ENCODE data around the gene RFC3. TPM values are rescaled to one million over a fixed set of nuclear protein-coding genes. Genes with fewer than 3 reads are reported as not detected.
"Not testable (repeated sequence)": the region's sequence is repeated elsewhere in the genome, so short reads cannot be mapped to it uniquely, and the experiment has no call there.

RFC3 gene
- total RNA-seq, 4 donors from 2014 or later, result 6.5 to 9.9 (median 8.8) TPM

DNA sequence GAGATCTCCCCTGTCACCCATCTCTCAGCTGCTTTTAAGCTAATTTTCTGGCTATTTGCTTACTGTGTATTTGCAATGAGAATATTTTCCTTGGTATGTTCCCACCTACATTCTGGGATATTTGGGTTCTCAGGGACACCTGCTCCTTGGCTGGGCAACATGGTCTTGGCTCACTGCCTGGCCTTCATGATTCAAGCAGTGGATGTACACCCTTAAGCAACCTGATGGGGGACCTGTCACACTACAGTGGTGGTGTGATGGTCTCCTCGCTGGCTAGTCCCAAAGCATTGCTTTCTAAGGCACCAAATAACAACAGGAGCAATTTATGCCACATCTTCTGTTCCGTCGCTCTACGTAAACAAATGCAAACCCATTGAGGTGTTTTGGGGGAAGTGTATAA is 35.3 kb upstream of the RFC3 start:
- TF ChIP-seq, protein P1, sequence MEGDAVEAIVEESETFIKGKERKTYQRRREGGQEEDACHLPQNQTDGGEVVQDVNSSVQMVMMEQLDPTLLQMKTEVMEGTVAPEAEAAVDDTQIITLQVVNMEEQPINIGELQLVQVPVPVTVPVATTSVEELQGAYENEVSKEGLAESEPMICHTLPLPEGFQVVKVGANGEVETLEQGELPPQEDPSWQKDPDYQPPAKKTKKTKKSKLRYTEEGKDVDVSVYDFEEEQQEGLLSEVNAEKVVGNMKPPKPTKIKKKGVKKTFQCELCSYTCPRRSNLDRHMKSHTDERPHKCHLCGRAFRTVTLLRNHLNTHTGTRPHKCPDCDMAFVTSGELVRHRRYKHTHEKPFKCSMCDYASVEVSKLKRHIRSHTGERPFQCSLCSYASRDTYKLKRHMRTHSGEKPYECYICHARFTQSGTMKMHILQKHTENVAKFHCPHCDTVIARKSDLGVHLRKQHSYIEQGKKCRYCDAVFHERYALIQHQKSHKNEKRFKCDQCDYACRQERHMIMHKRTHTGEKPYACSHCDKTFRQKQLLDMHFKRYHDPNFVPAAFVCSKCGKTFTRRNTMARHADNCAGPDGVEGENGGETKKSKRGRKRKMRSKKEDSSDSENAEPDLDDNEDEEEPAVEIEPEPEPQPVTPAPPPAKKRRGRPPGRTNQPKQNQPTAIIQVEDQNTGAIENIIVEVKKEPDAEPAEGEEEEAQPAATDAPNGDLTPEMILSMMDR (IDR thresholded peaks at IDR 0.05), result no peak
- no peak for TF ChIP-seq POLR2A (IDR thresholded peaks at IDR 0.05)
- 74 to 88% methylated on average over 4 of the region's 4 CpGs for WGBS, 2 donors
- no peak for DNase-seq (ENCODE audit: low spot score in 2 of 2)
- no peak overlapping the region for H3K4me3 ChIP-seq (ENCODE audit: low read depth, poor library complexity, severe bottlenecking)
- intact Hi-C loops (cut with DNase I; ENCODE audit: low total_unique reads), result no loop called here

DNA sequence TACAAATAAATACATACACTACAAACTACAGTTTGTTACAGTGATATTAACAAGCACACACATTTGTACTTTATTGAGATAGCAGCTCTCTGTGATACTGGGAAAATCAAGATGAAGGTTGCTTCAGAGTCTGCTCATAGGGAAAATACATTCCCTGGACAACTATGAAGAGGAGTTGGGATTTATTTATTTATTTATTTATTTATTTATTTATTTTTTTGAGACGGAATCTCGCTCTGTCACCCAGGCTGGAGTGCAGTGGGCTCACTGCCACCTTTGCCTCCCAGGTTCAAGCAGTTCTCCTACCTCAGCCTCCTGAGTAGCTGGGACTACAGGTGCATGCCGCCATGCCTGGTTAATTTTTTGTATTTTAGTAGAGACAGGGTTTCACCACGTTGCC is 34.7 kb upstream of the RFC3 start:
- H3K4me3 ChIP-seq (ENCODE audit: low read depth, poor library complexity, severe bottlenecking); intact Hi-C loops (cut with DNase I; ENCODE audit: low total_unique reads); DNase-seq (ENCODE audit: low spot score in 2 of 2): not testable (repeated sequence)
- WGBS, 2 donors, result 37 to 66% methylated on average over 4 of the region's 4 CpGs

DNA sequence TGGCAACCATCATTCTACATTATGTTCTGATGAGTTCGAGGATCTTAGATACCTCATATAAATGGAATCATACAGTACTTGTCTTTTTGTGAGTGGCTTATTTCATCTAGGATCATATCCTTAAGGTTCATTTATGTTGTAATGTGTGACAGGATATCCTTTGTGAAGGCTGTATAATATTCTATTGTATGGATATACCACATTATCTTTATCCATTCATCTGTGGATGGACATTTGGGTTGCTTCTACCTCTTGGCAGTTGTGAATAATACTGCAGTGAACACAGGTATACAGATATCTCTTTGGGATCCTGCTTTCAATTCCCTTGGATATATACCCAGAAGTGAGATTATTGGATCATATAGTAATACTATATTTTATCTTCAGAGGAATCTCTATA is 33.2 kb upstream of the RFC3 start:
- TF ChIP-seq POLR2A (IDR thresholded peaks at IDR 0.05), result no peak
- 94 to 100% methylated on average over 1 of the region's 1 CpG for WGBS, 2 donors
- no peak overlapping the region for H3K4me3 ChIP-seq (ENCODE audit: low read depth, poor library complexity, severe bottlenecking)
- DNase-seq (ENCODE audit: low spot score in 2 of 2), result no peak
- intact Hi-C loops (cut with DNase I; ENCODE audit: low total_unique reads), result no loop called here

DNA sequence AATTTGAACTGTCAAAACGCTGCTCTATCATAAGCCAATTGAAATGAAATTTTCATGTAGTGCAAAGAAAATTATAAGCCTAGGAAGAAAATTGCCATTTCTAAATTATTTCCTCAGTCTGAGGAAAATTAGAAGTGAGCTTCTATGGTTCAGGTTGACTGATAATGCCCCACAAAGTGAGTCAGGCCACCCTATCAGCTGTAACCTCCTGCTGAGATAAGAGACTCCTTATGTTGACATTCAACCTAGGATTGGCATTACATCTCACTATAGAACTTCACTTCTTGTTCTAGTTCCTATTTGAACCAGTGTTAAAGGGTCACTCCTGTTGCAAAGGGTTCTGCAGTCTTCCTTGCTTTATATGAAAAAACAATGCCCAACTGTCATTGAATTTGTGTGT is 32.6 kb upstream of the RFC3 start:
- intact Hi-C loops (cut with DNase I; ENCODE audit: low total_unique reads), result no loop called here
- no peak overlapping the region for H3K4me3 ChIP-seq (ENCODE audit: low read depth, poor library complexity, severe bottlenecking)
- no peak for DNase-seq (ENCODE audit: low spot score in 2 of 2)
- TF ChIP-seq POLR2A (IDR thresholded peaks at IDR 0.05), result no peak
- TF ChIP-seq, protein P1 (IDR thresholded peaks at IDR 0.05), result no peak
- WGBS, 2 donors, result 96 to 98% methylated on average over 1 of the region's 1 CpG

DNA sequence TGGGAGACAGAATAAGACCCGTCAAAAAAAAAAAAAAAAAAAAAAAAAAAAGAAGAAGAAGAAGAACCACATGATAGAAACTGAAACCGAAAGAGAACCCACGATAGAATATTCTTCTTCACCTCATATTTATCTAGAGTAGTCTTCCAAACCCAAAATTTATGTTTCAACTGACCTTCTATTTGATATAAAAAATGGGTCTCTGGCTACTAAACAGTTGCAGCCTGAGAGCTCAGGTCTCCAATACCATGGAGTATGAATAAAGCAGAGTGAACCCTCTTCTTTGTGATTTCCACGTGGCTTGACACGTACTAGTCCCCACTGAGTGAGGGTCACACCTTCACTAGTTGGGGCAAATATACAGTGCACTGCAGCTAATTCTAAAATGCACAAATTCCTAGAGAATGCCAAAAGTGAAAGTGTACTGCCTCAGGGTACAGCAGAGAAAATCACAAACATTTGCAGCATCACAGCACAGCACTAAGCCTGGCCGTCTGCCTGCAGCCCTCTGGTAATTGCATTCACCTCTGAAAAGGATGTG is 30.8 kb upstream of the RFC3 start:
- DNase-seq (ENCODE audit: low spot score in 2 of 2), result no peak
- H3K4me3 ChIP-seq (ENCODE audit: low read depth, poor library complexity, severe bottlenecking), result no peak overlapping the region
- intact Hi-C loops (cut with DNase I; ENCODE audit: low total_unique reads), result no loop called here
- TF ChIP-seq, protein P1 (IDR thresholded peaks at IDR 0.05), result no peak
- TF ChIP-seq POLR2A (IDR thresholded peaks at IDR 0.05), result no peak
- 27 to 48% methylated on average over 6 of the region's 6 CpGs for WGBS, 2 donors

DNA sequence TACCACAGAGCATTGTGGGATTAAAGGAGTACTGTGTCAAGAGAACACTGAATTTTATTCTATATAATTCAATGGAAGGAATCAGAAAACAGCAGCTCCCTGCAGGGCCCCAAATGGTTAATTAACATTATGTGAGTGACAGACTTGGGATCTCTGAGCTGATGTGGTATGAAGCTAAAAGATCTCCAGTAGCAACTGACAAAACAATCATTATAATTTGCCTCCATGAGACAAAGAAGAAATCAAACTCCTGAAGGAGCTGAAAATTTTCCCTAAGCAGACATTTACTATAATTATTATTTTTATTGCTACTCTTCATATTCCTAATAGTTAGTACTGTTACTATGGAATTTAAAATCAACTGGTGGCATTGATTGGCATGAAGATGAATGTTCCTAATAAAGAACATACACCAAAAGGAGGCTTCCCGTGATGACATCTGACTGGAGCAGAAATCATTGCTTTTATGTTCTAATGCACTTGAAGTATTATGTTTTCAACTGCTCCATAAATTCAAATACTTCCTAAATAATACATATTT is 28.8 kb upstream of the RFC3 start:
- no peak overlapping the region for H3K4me3 ChIP-seq (ENCODE audit: low read depth, poor library complexity, severe bottlenecking)
- no peak for DNase-seq (ENCODE audit: low spot score in 2 of 2)
- WGBS, 2 donors, result 81 to 89% methylated on average over 1 of the region's 1 CpG
- intact Hi-C loops (cut with DNase I; ENCODE audit: low total_unique reads), result no loop called here
- TF ChIP-seq, protein P1 (IDR thresholded peaks at IDR 0.05), result no peak
- TF ChIP-seq POLR2A (IDR thresholded peaks at IDR 0.05), result no peak

DNA sequence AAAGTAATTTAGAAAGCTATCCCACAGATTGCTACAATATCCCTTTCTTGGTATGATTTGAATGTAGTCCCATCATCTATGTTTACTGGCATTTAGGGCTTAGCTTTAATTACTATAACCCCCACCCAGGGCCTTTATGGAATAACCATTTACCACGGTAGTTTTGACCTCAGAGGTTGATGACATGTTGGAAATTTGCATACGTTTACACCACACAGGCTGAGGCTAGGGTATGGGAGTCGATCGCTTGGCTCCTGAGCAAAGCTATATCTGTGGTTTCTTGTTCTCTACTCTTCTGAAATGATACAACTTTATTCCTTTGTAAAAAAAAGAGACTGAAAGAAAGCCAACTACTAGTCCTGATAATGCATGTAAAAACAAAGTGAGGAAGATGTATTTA is 28.2 kb upstream of the RFC3 start:
- DNase-seq (ENCODE audit: low spot score in 2 of 2), result no peak
- no peak overlapping the region for H3K4me3 ChIP-seq (ENCODE audit: low read depth, poor library complexity, severe bottlenecking)
- no peak for TF ChIP-seq POLR2A (IDR thresholded peaks at IDR 0.05)
- TF ChIP-seq, protein P1 (IDR thresholded peaks at IDR 0.05), result no peak
- 67 to 68% methylated on average over 4 of the region's 4 CpGs for WGBS, 2 donors
- intact Hi-C loops (cut with DNase I; ENCODE audit: low total_unique reads), result no loop called here

All from lower leg skin (tissue), 4 donors.